Skin epidermis (tissue), 12 donors: Measurements from ENCODE around the gene FDX2.
"Not testable (repeated sequence)": the region's sequence is repeated elsewhere in the genome, so short reads cannot be mapped to it uniquely, and the experiment has no call there.

Experiments used
- H3K27ac ChIP-seq, 21 experiments: fragments of 200-600 bp; sonication (generic) in 11 of 21; one replicate each; pipeline ENCODE4 v1.5.0; 2020; ENCODE audit warnings: mild to moderate bottlenecking in 3 of 21, inconsistent platforms in 2 of 21, moderate library complexity in 2 of 21
- H3K4me3 ChIP-seq, 7 experiments: fragments of 200-600 bp; sonication (generic) in 2 of 7; one replicate each; pipeline ENCODE4 v1.5.0; 2020; ENCODE audit warnings: inconsistent platforms in 2 of 7, mild to moderate bottlenecking in 2 of 7, moderate library complexity in 1 of 7

Gene FDX2

GRCh38 chr19:10288662-10289166 lies 27.1 kb downstream of the FDX2 start:
- H3K27ac ChIP-seq, result no peak overlapping the region
- H3K4me3 ChIP-seq, result peak overlapping the region in 6 of 7 experiments; percentile 0 to 46 (median 18)

GRCh38 chr19:10286803-10287737 lies 28.7 kb downstream of the FDX2 start, which contains the start of gene ICAM4:
TSS of gene ICAM4 (plus strand) at chr19:10286955. CDS start at chr19:10287013, 58 bp downstream.
- Histone ChIP-seq H3K4me3 (peak within 1 kb of the TSS in 1 of 7 experiments; percentile 2), H3K27ac (peak within 1 kb of the TSS in 2 of 21 experiments; percentile 8 to 35)

GRCh38 chr19:10285393-10285792 lies 30.4 kb downstream of the FDX2 start:
- no peak overlapping the region for H3K27ac ChIP-seq
- H3K4me3 ChIP-seq, result no peak overlapping the region

- no peak overlapping the region for H3K4me3 ChIP-seq
- H3K27ac ChIP-seq, result no peak overlapping the region
Measured at GRCh38 chr19:10284960-10285278, 30.9 kb downstream of the FDX2 start.

GRCh38 chr19:10284065-10284959 lies 31.5 kb downstream of the FDX2 start:
- Histone ChIP-seq H3K4me3 (no peak overlapping the region), H3K27ac (no peak overlapping the region)

GRCh38 chr19:10283301-10284064 lies 32.3 kb downstream of the FDX2 start:
- Histone ChIP-seq H3K27ac (no peak overlapping the region), H3K4me3 (no peak overlapping the region)

GRCh38 chr19:10282043-10282442 lies 33.8 kb downstream of the FDX2 start:
- not testable (repeated sequence) for H3K27ac ChIP-seq

GRCh38 chr19:10279737-10280442 lies 35.9 kb downstream of the FDX2 start:
- no peak overlapping the region for H3K27ac ChIP-seq
- no peak overlapping the region for H3K4me3 ChIP-seq

More at GRCh38 chr19:10282043-10282442, 33.8 kb downstream of the FDX2 start:
- not testable (repeated sequence) for H3K4me3 ChIP-seq

GRCh38 chr19:10278935-10279334 lies 36.9 kb downstream of the FDX2 start:
- Histone ChIP-seq H3K4me3 (no peak overlapping the region), H3K27ac (peak overlapping the region in 1 of 21 experiments; percentile 11)

- Histone ChIP-seq H3K4me3 (no peak overlapping the region), H3K27ac (no peak overlapping the region)
Measured at GRCh38 chr19:10277795-10278589, 37.8 kb downstream of the FDX2 start.

GRCh38 chr19:10274589-10274988 lies 41.2 kb downstream of the FDX2 start:
- H3K27ac ChIP-seq, result peak overlapping the region in 4 of 21 experiments; percentile 9 to 52 (median 43)
- no peak overlapping the region for H3K4me3 ChIP-seq

GRCh38 chr19:10271543-10272086 lies 44.2 kb downstream of the FDX2 start:
- Histone ChIP-seq H3K27ac (peak overlapping the region; percentile 16 to 97 (median 88)), H3K4me3 (peak overlapping the region; percentile 24 to 56 (median 42))

GRCh38 chr19:10270616-10271394 lies 45.0 kb downstream of the FDX2 start, which contains the start of gene ICAM1:
TSS of gene ICAM1 (plus strand) at chr19:10271120. CDS start at chr19:10271160, 40 bp downstream.
- H3K4me3 ChIP-seq, result peak within 1 kb of the TSS; percentile 24 to 56 (median 42)
- peak within 1 kb of the TSS; percentile 28 to 97 (median 88) for H3K27ac ChIP-seq

GRCh38 chr19:10270180-10270615 lies 45.6 kb downstream of the FDX2 start:
- Histone ChIP-seq H3K4me3 (peak overlapping the region; percentile 24 to 56 (median 42)), H3K27ac (peak overlapping the region; percentile 28 to 97 (median 88))

- peak overlapping the region; percentile 24 to 56 (median 42) for H3K4me3 ChIP-seq
Measured at GRCh38 chr19:10269333-10270179, 46.3 kb downstream of the FDX2 start.

GRCh38 chr19:10268071-10268470 lies 47.7 kb downstream of the FDX2 start:
- H3K4me3 ChIP-seq, result no peak overlapping the region
- peak overlapping the region in 16 of 21 experiments; percentile 1 to 94 (median 29) for H3K27ac ChIP-seq

More at GRCh38 chr19:10269333-10270179, 46.3 kb downstream of the FDX2 start:
- peak overlapping the region; percentile 28 to 97 (median 88) for H3K27ac ChIP-seq
